RWPE1 (cell line): Measurements from ENCODE around the gene ZBTB45.
A peak's percentile ranks its signal among the peaks of the same experiment; 100 is the strongest.

Experiments used
- CTCF ChIA-PET: fragments of 350-600 bp; sonication (Branson Sonifier 250); formaldehyde crosslinking; extraction: SDS; loops from one replicate; lab custom pipeline; 2021; lab: Yijun Ruan, JAX
- POLR2A ChIA-PET: fragments of 400-600 bp; formaldehyde crosslinking; extraction: SDS; loops from one replicate; lab custom pipeline; 2020; ENCODE audit warnings: antibody characterized with exemption; ENCODE audit not compliant: low non-redundant PET; lab: Yijun Ruan, JAX
- DNase-seq: peaks from one replicate; pipeline ENCODE4 v3.0.0; 2012; ENCODE audit warnings: low spot score
- H3K27ac ChIP-seq: fragments of 450-650 bp; 2 replicates; pipeline ENCODE4 v1.5.1; 2017
- TF ChIP-seq, protein P1 (sequence below): fragments of 450-650 bp; conservative IDR thresholded peaks from 2 replicates; pipeline ENCODE4 v1.5.1; 2017; ENCODE audit warnings: low read depth, mild to moderate bottlenecking

ZBTB45 gene

DNA sequence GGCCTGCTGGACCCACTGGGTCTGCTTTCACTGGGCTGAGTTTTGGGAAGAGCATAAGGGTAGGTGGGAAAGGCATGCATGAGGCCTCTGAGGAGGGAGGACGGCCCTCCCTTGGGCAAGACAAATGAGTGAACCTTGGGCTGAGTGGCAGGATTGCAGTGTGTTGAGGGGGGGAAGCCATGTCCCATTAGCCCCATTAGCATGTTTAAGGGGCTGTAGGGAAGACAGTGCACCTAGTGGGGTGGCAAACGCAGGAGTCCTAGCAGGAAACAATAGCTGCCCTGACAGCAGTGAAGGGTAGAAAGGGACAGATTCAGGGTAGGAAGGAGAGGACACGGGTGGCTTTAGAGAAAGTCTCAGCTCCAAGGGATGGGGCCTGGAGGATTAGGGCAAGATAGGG lies 3.1 kb upstream of the ZBTB45 start:
- ChIA-PET POLR2A (interaction anchor here (0.7 kb wide), 1 partner anchor 21 kb away, joined by 3 read pairs; the partner anchor contains the start of gene TRIM28), CTCF (no interaction called here)
- H3K27ac ChIP-seq: no peak overlapping the region
- DNase-seq: no peak
- TF ChIP-seq, protein P1, sequence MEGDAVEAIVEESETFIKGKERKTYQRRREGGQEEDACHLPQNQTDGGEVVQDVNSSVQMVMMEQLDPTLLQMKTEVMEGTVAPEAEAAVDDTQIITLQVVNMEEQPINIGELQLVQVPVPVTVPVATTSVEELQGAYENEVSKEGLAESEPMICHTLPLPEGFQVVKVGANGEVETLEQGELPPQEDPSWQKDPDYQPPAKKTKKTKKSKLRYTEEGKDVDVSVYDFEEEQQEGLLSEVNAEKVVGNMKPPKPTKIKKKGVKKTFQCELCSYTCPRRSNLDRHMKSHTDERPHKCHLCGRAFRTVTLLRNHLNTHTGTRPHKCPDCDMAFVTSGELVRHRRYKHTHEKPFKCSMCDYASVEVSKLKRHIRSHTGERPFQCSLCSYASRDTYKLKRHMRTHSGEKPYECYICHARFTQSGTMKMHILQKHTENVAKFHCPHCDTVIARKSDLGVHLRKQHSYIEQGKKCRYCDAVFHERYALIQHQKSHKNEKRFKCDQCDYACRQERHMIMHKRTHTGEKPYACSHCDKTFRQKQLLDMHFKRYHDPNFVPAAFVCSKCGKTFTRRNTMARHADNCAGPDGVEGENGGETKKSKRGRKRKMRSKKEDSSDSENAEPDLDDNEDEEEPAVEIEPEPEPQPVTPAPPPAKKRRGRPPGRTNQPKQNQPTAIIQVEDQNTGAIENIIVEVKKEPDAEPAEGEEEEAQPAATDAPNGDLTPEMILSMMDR: no peak

DNA sequence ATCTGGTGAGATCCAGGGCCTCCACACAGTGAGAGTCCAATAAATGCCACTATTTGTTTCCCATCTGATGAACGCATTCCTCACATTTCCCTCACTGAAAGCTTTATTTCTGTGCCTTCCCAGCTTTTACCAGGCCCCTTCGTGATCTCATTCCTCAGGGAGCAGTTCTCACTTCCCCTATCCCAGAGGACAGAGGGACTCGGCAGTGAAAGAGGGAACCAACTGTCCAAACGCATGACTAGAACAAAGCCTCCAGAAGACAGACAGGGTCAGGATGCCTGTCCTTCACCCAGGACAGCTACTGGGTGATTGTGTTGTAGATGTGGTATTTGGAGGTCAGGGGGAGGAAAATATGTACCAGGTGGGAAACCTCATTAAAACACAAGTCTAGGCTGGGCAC lies 2.0 kb upstream of the ZBTB45 start:
- POLR2A ChIA-PET: interaction anchor here (0.6 to 0.7 kb wide), 2 partner anchors 38 to 45 kb away, joined by 5 read pairs; no protein-coding TSS in a partner anchor

DNA sequence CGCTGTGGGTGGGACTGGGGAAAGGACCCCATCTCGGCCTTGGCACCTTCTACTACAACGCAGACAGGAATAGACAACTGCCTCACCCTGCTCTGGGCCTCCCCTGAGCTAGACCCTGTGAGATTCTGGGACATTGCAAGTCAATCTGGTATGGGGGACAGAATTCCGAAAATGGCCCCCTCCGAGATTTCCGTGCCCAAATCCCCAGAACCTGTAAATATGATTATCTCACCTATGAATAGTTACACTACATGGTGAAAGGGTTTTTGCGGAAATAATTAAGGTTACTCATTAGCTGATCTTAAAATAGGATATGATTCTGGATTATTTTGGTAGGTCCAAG lies 618 bp upstream of the ZBTB45 start:
- ChIA-PET CTCF (interaction anchor here (0.6 to 2.2 kb wide), 7 partner anchors 20 to 52 kb away, joined by 3 to 11 read pairs (median 3); partner anchors contain the start of genes CHMP2A and TRIM28), POLR2A (interaction anchor here (0.5 to 2.1 kb wide), 6 partner anchors 24 to 164 kb away, joined by 3 to 7 read pairs (median 4); partner anchors contain the start of genes CHMP2A, RNF225 and TRIM28)
- H3K27ac ChIP-seq: peak overlapping the region; percentile 98
- DNase-seq: no peak
- TF ChIP-seq, protein P1: no peak

More for the DNA sequence above, 2.0 kb upstream of the ZBTB45 start:
- no peak overlapping the region for H3K27ac ChIP-seq
- no peak for DNase-seq
- CTCF ChIA-PET: interaction anchor here (1.0 kb wide), 1 partner anchor 14 kb away, joined by 3 read pairs; no protein-coding TSS in a partner anchor
- TF ChIP-seq, protein P1: no peak

DNA sequence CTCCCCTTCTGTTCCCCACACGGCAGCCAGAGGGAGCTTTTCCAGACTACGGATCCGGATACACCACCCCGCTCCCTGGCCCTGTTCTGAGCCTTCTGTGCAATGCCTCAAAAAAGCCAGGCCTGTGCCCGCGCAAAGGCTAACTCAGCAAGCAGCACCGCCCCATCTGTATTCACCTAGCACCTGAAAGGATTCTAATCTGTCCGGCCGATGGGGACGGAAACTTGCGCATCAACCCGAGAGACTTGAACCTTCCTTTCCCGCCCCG lies 589 bp downstream of the ZBTB45 start:
- DNase-seq: peak; percentile 75
- H3K27ac ChIP-seq: peak overlapping the region; percentile 98
- POLR2A ChIA-PET: interaction anchor here (0.5 to 2.1 kb wide), 3 partner anchors 26 to 44 kb away, joined by 3 to 7 read pairs (median 6); partner anchors contain the start of gene TRIM28
- TF ChIP-seq, protein P1: peak; percentile 44; the same call in 1 of the 2 replicates
- CTCF ChIA-PET: interaction anchor here (0.6 to 2.2 kb wide), 13 partner anchors 10 to 265 kb away, joined by 3 to 11 read pairs (median 4); partner anchors contain the start of genes CHMP2A, TRIM28 and UBE2M

DNA sequence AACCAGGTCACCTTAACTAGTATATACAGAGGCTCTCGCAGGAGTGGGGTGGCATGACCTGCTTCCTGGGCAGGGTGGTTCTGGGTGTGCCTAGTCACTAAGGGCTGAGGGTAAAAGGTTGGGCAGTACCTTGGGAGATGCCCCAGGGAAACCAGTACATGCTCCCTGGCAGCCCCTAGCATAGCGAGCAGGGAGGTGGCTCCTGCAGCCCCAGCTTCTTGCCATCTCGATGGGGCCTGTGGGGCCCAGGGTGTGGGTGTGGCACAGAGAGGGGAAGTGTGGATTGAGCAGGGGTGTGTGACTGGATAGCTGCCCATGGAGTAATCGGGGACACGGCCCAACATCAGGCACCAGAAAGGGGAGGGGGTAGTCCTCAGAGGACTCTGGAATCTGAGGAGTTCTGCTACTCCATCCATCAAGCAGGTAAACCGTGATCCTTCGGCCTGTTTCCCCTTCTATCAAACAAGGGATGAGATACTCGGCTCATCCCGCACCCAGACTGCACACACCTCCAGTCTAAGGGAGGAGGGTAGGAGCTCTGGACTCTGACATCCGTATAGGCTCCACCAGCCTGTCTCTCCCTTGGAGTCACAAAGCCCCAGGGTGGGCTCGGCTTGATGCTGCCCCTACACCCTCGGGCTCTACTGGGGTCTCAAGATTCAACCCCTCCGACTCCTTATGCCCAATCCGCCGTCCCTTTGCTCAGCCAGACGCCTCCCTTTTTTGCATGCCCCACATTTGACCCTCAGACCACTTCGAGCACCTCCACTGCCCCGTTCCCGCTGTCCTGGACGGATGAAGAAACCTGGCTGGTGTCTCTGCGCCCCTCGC lies 1.1 kb downstream of the ZBTB45 start:
- CTCF ChIA-PET: interaction anchor here (0.6 to 2.2 kb wide), 12 partner anchors 9 to 265 kb away, joined by 3 to 11 read pairs (median 4); partner anchors contain the start of genes CHMP2A, TRIM28 and UBE2M
- no peak for DNase-seq
- peak overlapping the region; percentile 98 for H3K27ac ChIP-seq
- POLR2A ChIA-PET: interaction anchor here (0.5 to 2.1 kb wide), 3 partner anchors 26 to 43 kb away, joined by 3 to 7 read pairs (median 6); partner anchors contain the start of gene TRIM28
- TF ChIP-seq, protein P1: no peak; the same call in 1 of the 2 replicates
